Mucosa of gallbladder (tissue), 1 donor: ENCODE measurements around the gene LONP1. TPM values are rescaled to one million over a fixed set of nuclear protein-coding genes. Genes with fewer than 3 reads are reported as not detected.
"Not testable (repeated sequence)": the region's sequence is repeated elsewhere in the genome, so short reads cannot be mapped to it uniquely, and the experiment has no call there.

Source experiments
- DNase-seq: peaks from one replicate; pipeline ENCODE4 v3.0.0-alpha.2; 2020; ENCODE audit warnings: low spot score
- total RNA-seq: library from RNA; stranded (reverse); gene quantifications from one replicate; pipeline ENCODE4 v1.2.1, GENCODE V29; 2021
- donor health status: DM: no; HTN: no; CAD: no.

LONP1 gene
- total RNA-seq, 1 donor from 2014 or later, result 80.2 TPM

- no peak for DNase-seq
These were observed 27.2 kb downstream of the LONP1 start for GRCh38 chr19:5692723-5693194.

- DNase-seq, result no peak
These were observed 27.9 kb downstream of the LONP1 start for GRCh38 chr19:5691822-5692722.

- no peak for DNase-seq
These were observed 28.8 kb downstream of the LONP1 start for GRCh38 chr19:5690955-5691821.

- peak; percentile 99 for DNase-seq
These were observed 29.6 kb downstream of the LONP1 start, which contains the start of gene RPL36 for GRCh38 chr19:5690125-5690954. RPL36 (plus strand) TSS chr19:5690295; CDS start chr19:5690508, 213 bp downstream.

- not testable (repeated sequence) for DNase-seq
These were observed 31.6 kb downstream of the LONP1 start for GRCh38 chr19:5688262-5688881.

- DNase-seq, result no peak
These were observed 32.4 kb downstream of the LONP1 start for GRCh38 chr19:5687360-5688198.

- peak; percentile 97 for DNase-seq
These were observed 33.1 kb downstream of the LONP1 start for GRCh38 chr19:5686647-5687359.

GRCh38 chr19:5686326-5686646 lies 33.7 kb downstream of the LONP1 start:
- DNase-seq, result no peak

GRCh38 chr19:5684694-5685430 lies 35.1 kb downstream of the LONP1 start:
- DNase-seq, result no peak

- DNase-seq, result no peak
These were observed 36.6 kb downstream of the LONP1 start for GRCh38 chr19:5683177-5683886.

GRCh38 chr19:5682107-5682482 lies 37.9 kb downstream of the LONP1 start:
- no peak for DNase-seq

- no peak for DNase-seq
These were observed 38.4 kb downstream of the LONP1 start for GRCh38 chr19:5681391-5682106.

- DNase-seq, result peak; percentile 99
These were observed 39.2 kb downstream of the LONP1 start, which contains the start of the genes HSD11B1L and MICOS13 for GRCh38 chr19:5680437-5681368. HSD11B1L (plus strand) TSS chr19:5681027; CDS start chr19:5684833, 3,806 bp downstream. MICOS13 (minus strand) TSS chr19:5680516; CDS start chr19:5680486, 30 bp downstream.

- DNase-seq, result no peak
These were observed 39.9 kb downstream of the LONP1 start for GRCh38 chr19:5680084-5680436.

- DNase-seq, result no peak
These were observed 40.5 kb downstream of the LONP1 start for GRCh38 chr19:5679289-5680083.
